HG03280 (cell line): ENCODE measurements around the gene KCNMA1.

Experiments
- ATAC-seq: cut with Tn5 transposase; IDR thresholded peaks from one replicate; pipeline ENCODE4 v1.9.1; 2021; ENCODE audit warnings: mild to moderate bottlenecking, moderate library complexity; ENCODE audit not compliant: unreplicated experiment

KCNMA1 gene

DNA sequence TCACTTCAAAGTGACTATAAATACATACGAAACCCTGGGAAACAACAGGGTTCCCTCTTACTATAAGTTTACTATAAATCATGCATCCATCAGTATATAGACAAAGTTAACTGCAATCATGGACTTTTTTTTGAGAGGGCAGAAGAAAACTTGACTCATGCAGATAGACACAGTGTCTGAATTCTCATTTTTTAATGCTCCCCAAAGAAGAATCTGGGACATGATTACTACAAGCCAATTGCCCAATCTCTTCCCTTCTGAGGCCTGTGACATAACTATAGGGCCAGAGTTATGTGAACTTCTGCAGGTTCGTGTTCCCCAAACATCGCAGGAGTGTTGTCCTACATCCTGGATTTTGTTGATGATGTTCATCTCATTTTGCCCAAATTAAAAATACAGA, 376.5 kb downstream of the KCNMA1 start:
- no peak for ATAC-seq

GRCh38 chr10:77259171-77259874, 378.3 kb downstream of the KCNMA1 start:
- ATAC-seq = no peak

DNA sequence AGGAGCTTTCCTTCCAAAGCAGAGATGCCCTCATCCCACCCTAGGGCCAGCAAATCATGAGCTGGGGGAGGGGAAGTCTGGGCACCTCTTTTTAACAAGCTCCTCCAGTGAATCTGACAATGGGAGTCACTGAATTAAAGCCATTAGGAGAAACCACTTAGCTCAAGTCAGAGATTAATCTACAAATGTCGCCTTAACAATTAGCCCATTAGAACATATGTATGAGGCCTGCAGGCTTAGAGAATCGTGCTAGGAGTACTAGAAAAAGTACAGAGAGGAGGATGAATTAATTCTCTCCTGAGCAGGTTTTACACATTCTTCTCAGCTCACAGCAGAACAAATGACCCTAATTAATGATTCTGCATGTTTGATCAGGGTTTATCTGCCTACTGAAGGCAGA, 381.3 kb downstream of the KCNMA1 start:
- ATAC-seq = no peak

GRCh38 chr10:77253556-77254064, 384.0 kb downstream of the KCNMA1 start:
- no peak for ATAC-seq

- no peak for ATAC-seq
Observed at GRCh38 chr10:77253147-77253545, 384.5 kb downstream of the KCNMA1 start.

- no peak for ATAC-seq
Observed at GRCh38 chr10:77252380-77253146, 385.0 kb downstream of the KCNMA1 start.

GRCh38 chr10:77251297-77252013, 386.2 kb downstream of the KCNMA1 start:
- ATAC-seq = no peak

GRCh38 chr10:77249901-77250459, 387.6 kb downstream of the KCNMA1 start:
- ATAC-seq = no peak

GRCh38 chr10:77248104-77248790, 389.4 kb downstream of the KCNMA1 start:
- no peak for ATAC-seq

- ATAC-seq = no peak
Observed at GRCh38 chr10:77247031-77247990, 390.3 kb downstream of the KCNMA1 start.

- ATAC-seq = no peak
Observed at GRCh38 chr10:77245953-77246352, 391.7 kb downstream of the KCNMA1 start.

- no peak for ATAC-seq
Observed at GRCh38 chr10:77244746-77245145, 392.9 kb downstream of the KCNMA1 start.

GRCh38 chr10:77244286-77244685, 393.3 kb downstream of the KCNMA1 start:
- ATAC-seq = no peak

- ATAC-seq = no peak
Observed at GRCh38 chr10:77241350-77241725, 396.3 kb downstream of the KCNMA1 start.

- no peak for ATAC-seq
Observed at GRCh38 chr10:77240706-77241349, 396.8 kb downstream of the KCNMA1 start.

- ATAC-seq = no peak
Observed at GRCh38 chr10:77240041-77240652, 397.5 kb downstream of the KCNMA1 start.

DNA sequence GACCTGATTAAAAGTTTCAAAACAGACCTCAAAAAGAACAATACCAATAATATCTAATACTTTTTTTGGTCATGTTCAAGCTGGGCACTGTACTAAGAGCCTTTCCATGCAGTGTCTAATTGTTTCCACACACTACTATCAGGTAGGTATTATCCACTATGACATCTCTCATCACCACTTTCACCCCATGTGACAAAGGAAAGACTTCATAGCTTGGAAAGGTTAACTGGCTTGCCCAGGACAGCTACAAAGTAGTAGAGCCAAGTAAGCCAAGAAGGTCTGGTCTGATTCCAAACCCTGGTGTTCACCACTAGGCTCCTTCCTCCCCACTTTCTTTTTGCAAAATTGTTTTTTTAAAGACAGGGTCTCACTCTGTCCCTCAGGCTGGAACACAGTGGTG, 400.5 kb downstream of the KCNMA1 start:
- no peak for ATAC-seq

- no peak for ATAC-seq
Observed at GRCh38 chr10:77236700-77237099, 400.9 kb downstream of the KCNMA1 start.

DNA sequence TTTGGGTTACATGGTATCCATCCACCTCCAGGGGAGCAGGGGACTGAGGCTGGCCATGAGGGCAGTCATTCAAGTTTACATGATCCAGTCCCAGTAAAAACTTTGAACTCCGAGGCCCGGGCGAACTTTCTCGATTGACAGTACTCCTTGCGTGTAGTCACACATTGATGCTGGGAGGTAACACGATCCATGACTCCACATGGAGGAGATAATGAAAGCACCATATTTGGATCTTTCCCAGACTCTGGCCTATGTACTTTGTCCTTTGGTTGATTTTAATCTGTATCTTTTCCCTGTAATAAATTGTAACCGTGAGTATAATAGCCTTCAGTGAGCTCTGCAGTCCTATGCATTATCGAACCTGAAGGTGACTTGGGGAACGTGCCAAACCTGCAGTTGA, 401.6 kb downstream of the KCNMA1 start:
- no peak for ATAC-seq
